NCI-H1694 (cell line): ENCODE data around the gene PDLIM1.

Experiments
- DNase-seq: peaks from one replicate; lab custom pipeline; 2025; lab: John Stamatoyannopoulos, UW

The PDLIM1 gene

DNA sequence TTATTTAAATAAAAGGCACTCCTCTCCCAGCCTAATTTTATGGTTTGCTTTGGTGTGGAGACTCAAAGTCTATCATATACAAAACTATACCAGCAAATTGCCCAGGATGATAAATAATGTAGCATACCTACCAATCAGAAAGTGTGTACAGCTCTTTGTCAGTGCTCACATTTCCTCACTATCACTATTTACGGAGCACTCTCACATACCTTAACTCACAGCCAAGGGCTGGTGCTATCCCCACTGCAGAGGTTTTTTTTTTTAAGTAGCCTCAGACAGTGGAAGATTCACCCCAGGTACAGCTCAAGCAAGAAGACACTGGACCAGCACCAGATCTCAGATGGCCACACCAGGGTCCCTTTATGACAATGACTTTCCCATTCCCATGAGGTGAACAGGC, 2.5 kb downstream of the PDLIM1 start:
- DNase-seq, result no peak

DNA sequence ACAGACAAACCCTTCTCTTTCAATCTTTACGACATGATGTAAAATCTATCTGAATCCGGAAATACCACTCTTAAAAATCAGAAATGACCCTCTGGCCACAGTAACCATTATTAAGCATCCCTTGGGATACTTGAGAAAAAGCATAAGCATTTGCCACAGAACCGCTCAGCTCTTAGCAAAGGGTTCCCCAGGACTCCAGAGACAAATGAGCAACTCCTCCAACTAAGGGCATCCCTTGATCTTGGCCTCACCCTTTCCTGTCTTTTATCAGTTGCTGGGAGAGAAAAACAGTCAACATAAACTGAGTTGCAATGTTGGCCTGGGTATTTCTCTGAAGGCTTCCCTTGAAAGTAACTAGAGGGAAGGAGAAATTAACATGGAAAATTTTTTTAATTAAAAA, 3.5 kb downstream of the PDLIM1 start:
- DNase-seq, result no peak

DNA sequence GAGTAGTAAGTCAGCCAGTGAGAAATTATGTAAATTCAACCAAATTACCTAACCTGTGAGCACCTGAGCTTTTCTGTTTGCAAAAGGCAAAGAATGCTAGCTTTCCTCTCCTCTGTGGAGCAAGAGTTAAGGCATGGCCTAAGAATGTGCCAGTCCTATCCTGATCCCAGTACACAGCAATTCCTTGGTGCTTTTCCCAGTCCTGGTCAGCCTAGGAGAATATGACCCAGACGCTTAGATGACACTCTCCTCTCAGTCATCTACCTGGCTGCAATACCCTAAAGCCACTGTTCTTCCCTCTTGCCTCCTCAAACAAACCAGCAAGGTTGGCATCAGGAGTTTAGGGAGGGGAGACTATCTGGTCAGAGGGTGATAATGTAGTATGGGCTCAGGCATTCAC, 4.1 kb downstream of the PDLIM1 start:
- no peak for DNase-seq

DNA sequence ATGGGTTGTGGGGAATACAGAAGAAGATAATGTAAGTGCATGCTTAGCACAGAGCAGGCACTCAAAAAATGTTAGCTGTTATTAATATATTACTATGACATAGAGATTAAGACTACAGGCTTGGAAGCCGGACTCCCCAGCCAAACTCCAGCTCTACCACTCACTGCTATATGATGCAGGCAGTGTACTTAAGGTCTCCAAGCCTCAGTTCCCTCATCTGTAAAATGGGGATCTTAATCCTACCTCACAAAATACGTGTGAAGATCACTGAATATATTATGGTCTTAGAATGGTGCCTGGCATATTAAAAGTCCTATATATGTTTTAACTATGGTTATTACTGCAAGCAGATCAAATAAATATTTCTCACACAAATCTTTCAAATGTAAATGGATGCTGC, 5.2 kb downstream of the PDLIM1 start:
- no peak for DNase-seq

DNA sequence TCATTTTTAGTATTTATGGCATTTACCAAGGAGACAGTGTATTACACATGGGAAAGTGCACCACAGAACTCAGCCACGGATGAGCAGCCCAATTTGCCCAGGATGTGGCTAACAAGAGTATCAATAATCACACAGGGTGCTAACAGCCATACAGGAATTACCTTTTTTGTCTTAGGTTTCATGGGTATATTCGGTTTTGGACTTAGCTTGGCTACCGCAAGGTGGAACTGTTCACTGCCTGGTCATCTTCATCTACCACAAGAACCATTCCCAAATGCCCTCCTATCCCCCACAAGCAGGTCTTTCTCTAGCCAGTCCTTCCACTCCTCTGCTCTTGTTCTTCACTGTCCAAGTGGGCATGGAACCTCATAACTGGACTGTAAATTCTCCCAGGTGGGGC, 6.0 kb downstream of the PDLIM1 start:
- DNase-seq, result no peak

DNA sequence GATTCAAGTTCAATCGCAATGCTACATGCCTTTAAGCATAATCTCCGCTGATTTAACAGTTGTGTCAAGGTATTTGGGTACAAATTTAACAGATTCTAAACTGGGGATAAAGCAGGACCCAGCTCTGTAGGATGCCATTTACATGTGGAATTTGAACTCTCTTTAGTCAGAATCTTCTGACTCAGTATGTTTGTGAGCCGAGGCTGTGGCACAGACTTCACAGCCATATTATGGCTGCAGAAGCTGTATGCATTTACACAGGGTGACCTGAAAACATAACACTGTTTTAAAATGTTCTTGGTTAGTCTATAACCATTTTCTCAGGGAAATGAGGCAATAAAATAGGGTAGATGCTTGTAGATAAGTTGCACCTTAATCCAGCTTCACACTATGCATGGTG, 8.7 kb downstream of the PDLIM1 start:
- no peak for DNase-seq

DNA sequence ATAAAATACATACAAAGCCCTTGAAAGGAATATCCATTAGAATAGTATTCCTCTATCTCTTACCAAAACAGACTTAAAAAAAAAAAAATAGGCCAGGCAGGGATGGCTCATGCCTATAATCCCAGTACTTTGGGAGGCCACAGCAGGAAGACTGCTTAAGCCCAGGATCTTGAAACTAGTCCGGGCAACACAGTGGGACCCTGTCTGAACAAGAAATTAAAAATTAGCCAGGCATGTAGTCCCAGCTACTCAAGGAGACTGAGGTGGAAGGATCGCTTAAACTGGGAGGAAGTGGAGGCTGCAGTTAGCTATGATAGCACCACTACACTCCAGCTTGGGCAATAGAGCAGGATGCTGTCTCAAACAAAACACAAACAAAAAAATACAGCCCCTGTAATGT, 9.6 kb downstream of the PDLIM1 start:
- no peak for DNase-seq

DNA sequence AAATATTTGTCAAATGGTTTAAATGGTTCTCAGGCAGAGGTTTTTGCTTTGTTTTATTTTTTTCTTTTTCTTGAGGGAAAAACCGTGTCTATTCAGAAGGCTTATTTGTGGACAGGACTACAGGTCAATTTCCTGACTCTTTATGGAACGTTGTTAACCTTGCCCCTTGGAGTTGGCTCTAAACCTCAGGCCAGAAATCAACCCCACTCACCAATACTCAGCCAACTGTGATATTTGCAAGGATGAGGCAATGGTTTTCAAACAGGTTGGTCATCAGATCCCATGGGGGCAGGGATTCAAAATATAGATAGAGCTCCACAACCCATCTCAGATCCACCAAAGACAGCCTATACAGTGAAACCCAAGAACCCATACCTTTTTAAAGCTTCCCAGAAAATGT, 10.2 kb downstream of the PDLIM1 start:
- DNase-seq, result no peak

DNA sequence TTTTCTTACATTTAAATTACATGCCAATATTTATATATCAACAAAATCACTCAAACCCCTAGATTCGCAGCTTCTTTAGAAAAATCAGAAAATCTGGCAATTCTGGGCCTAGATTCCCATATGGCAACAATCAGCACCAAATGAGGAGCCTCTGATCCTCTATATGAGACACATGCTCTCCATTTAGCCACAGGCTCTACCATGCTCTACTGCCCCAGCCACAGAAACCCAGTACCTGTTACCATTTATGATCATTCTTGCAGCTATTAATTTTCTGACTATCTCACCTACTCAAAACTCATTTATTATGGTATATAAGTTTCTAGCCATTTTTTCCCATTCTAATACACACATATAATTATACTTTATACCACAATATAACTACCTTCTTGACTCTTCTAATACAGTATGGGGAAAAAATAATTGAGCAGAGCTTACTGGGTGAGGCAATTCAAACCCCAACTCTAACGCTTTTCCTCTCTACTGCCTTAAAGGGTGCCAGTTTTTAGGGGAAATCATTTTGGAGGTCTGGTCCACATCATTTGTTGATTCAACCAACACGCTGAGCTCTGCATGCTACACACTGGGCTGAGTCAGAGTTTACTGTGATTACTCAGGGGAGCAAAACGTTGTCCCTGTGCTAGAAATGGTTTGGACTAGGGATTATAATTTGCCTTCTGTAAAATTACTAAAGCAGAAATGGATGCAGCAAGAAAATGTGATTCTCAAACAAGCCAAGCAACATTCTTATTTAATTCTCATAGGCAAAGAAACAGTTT, 11.6 kb downstream of the PDLIM1 start:
- no peak for DNase-seq

DNA sequence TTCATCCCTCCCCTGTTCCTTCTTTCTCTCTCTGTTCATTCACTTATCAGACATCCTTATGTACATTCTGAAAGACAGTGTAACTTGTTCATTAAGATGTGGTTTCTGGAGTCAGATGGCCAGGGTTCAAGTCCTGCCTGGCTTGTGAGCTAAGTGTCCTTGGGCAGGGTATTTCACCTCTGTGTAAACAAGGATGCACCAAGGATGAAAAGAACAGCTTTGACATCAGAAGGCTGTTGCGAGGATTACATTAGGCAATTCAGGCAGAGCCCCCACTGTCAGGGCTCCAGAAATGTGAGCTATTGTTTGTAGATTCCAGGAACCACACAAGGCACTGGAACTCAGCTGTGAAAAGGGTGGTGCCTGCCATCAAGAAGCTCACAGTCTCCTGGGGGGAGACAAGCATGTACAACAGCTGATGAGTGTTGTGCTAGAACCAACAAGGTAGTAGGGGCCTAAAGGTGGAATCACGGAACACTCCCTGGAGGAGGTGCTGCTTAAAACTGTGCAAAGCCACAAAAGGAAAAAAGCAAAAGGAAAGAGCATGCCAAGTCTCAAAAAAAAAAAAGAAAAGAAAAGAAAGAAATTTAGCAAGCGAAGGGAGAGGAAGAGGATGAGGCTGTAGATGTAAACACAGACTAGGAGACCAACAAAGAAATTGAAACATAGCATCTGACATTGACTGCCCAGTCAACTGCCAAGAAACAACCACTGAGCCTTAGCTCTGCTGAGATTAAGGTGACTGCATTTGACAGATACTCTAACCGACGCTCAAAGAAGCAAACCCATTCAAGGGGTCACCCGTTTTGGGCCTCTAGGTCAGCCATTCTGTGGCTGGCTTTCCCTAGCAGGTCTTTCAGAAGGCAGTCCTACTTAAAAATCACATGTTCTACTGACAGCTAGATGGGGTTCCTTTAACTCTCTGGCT, 12.5 kb downstream of the PDLIM1 start:
- DNase-seq, result no peak

DNA sequence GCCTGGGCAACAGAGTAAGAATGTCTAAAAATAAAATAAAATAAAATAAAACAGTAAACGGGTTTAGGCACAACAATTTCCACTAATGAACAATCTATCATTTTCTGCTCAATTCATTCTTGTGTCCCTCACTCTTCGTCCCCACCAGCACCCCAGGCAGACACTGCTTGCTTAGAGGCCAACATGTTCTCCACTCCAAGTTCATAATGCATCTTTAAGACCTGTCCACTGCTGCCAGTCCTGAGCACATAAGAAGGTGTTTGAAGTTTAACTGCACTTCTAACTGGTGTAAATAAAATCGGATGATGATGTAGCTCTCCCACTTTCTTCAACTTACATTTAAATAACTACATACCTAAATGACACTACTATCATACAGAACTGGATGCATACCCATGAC, 13.2 kb downstream of the PDLIM1 start:
- DNase-seq, result no peak

DNA sequence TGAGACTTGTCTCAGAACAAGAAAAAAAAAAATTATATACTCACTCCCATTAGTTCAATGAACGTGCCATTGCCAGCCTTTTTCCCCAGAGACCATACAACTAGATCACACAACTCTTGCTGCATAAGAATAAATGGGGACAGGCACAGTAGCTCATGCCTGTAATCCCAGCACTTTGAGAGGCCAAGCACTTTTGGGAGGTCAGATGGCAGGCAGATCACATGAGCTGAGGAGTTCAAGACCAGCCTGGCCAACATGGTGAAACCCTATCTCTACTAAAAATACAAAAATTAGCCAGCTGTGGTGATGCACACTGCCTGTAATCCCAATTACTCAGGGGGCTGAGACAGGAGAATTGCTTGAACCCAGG, 13.6 kb downstream of the PDLIM1 start:
- no peak for DNase-seq

DNA sequence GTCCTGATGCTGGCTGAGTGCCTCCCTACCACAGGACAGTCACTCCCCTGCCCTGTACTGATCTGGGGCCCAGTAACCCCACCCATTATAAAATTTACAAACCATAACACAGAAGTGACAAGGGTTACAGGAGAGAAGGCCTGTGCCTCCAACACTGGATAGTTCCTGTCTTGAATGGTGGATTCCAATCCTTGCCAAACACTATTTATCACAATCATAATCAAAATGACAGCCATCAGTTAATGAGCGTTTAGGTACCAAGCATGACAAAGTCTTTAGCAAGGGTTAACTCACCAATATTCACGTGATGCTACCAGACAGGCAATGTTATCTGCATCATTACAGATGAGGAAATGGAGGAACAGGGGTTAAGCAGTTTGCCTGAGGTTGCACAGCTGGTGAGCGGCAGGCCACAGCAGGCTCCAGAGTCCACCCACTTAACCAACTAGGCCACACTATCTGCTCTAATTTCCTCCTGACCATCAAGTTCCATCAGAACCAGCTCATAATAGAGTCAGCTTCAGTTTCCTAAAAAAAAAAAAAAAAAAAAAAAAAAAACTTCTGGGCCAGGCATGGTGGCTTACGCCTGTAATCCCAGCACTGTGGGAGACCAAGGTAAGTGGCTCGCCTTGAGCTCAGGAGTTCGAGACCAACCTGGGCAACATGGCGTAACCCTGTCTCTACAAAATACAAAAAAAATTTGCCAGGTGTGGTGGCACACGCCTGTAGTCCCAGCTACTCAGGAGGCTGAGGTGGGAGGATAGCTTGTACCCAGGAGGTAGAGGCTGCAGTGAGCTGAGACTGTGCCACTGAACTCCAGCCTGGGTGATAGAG, 14.2 kb downstream of the PDLIM1 start:
- DNase-seq, result no peak

DNA sequence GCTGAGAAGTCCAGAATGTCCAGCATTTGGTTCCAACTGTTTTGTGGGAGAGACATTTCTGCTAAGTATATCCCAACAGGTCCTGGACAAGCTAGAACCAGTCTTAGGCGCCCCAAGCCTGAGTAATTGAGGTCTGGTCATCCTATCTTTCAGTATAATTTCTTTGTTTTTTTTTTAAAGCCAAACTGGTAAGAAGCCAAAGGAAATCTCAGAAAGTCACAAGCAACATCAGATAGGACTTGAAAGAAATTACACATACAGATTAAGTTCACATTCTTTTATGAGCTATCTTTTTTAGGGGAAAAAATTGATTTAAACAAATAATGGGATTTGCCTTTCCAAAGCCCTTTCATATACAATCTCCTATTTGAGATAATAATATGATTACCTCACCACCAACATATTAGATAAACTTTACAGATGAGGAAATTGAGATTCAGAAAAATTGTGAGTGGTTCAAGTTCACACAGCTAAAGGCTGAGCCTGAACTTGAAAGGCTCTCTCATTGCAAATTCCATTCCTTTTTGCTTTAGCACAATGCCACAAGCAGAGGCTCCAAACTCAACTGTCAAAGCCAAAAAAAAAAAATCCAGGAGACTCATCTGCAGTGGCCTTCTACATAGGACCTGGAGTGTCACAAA, 15.0 kb downstream of the PDLIM1 start:
- no peak for DNase-seq

DNA sequence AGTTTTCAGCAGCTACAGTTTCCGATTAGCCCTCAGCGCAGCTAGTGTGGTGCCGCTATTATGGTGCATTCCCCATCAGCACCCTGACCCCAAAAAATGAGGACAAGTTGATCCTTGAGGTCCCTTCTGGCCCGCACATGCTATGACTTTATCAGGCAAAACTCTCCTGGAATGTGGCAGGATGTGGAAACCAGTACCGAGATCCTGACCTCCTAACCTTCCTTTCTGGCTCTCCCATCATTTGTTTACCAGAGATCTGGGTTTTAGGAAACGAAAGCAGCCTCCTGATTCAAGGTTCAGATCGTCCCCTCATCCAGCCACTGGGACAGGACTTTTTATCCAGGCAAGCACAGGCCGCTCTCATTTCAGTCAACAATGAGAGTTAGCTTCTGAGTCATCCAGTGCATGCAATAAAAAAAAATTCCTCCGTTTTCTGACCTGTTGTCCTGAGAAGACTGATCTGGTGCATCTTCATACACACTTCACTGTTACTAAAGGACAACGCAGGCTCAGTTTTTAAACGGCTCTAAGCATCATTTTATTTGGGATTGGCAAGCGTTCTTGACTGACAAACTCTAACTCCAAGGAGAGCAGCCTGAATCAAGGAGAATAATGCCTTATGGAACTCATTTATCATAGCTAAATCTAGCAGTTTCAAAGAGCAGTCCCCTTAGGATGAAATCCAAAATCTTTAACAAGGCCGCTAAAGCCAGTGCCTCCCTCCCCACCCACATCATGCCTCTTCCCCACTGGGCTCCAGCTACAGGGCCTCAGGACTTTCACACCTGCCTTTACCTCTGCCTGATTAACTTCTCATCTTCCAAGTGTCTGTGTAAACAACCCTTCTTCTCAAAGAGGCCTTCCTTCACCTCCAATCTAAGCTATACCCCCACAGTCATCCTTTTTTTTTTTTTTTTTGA, 17.1 kb downstream of the PDLIM1 start:
- DNase-seq, result no peak

DNA sequence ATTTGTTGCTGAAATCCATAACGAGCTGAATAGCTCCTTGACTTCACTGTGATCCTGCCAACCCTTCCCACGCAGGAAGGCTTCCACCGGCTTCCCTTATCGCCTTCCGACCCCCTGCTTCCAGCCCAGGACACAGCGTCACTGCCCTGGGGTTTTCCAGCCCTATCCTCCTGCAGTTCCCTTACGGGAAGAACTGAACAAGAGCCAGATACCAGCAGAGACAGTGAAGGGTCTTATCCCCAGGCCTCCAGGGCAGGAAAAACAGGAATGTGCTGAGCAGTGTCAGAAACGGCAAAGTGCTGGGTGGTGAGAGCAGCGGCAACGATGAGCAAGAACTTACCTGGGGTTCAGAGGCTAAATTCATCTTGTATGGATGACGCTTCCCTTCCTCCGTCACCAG, 22.4 kb downstream of the PDLIM1 start:
- DNase-seq, result no peak

DNA sequence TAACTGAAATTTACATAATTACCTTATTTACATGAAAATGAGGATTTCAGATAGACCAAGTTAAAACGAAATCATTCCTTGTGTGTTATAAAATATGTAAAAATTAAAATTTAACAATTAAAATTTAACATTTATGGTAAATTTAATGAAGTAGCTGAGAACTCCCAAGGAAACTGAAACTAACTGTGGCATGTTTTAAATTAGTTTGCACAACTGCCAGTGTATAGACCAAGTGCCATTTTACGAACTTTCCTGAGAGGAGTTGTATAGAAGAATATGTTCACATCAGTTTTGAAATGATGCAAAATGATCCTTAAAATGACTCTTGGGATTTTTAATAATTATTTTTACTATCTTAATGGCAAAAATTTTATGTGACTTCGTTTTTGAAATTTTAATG, 23.6 kb downstream of the PDLIM1 start:
- DNase-seq, result no peak

DNA sequence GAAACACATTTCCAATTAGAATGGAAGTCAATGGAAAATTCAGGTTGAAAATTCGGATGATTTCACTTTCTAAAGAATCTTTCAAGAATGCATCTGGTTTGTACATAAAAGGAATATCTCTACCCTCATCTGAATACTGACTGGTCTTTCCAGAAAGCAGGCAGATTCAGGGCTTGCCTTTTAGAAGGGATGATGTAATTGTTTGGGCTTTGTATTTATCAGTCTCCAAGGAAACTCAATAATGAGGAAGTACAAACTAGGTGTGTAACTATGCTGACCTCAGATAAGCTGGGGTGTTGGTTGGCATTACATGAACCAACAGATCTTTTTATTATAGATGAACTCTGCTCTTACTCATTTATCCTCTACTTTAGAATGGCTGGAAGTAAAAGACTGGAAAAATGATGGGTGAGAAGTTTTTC, 24.1 kb downstream of the PDLIM1 start:
- no peak for DNase-seq

DNA sequence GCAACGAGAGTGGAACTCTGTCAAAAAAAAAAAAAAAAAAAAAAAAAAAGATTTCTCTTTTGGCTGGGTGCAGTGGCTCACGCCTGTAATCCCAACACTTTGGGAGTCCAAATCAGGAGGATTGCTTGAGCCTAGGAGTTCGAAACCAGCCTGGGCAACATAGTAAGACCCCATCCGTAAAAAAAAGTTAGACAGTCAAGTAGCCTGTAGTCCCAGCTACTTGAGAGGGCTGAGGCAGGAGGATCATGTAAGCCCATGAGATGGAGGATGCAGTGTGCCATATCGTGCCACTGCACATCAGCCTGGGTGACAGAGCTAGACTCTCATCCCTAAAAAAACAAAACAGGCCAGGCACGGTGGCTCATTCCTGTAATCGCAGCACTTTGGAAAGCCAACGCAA, 25.2 kb downstream of the PDLIM1 start:
- no peak for DNase-seq

DNA sequence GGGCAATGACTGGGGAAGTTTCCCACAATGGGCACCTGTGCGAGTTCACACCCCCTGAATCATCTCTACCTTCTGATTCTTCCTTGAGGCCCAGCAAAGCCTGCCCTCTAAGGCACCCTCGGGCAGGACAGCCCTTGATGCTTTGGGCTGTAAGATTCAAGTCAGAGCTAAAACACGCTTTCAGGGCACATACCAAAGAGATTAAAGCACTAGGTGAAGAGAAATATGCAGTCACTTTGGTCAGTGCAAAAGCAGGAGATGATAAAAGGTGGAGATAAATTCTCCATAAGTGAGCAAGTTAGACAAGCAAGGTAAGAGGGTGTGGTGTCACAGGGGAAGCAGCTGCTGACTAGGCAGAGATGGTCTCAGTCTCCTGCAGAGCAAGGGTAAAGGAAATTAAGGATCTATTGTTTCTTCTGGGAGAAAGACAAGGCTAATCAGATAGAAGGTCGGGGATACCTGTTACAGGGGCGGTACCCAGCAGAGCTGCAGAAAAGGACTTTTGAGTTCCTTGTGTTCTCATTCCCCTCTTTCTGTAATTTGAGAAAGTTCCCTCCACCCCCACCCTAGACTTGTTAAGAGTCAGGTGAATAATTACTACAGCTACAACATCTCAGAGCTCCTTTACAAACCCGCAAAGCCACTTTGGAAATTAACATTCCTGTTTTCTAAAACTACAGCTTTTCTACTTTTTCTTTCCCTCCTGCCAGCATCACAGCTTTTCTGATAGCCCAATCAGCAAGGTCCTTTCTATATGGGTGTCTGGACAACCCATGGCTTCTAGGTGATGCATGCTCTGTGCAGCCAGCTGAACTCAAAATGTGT, 26.4 kb downstream of the PDLIM1 start:
- no peak for DNase-seq
